ENCODE results near the gene MAPK8. TPM values are rescaled to one million over a fixed set of nuclear protein-coding genes. Genes with fewer than 3 reads are reported as not detected.
"Not testable (repeated sequence)": the region's sequence is repeated elsewhere in the genome, so short reads cannot be mapped to it uniquely, and the experiment has no call there.

Gene MAPK8
- total and polyA plus RNA-seq, 4 experiments from 2014 or later = 13.3 to 49.9 (median 35.0) TPM

- Histone ChIP-seq H3K4me1 (ENCODE audit: insufficient read depth, low read length) (no peaks in the 10 kb centered on the region), H3K9me3 (ENCODE audit: control insufficient read depth in 1 of 2, low read length in 2 of 2) (no peaks in the 10 kb centered on the region), H3K4me3 (ENCODE audit: low read length in 2 of 2) (no peak overlapping the region), H3K36me3 (ENCODE audit: insufficient read depth, low read length) (no peaks in the 10 kb centered on the region), H3K27ac (ENCODE audit: low read depth, low read length) (no peak overlapping the region), H3K27me3 (ENCODE audit: insufficient read depth, low read length) (no peaks in the 10 kb centered on the region)
- Mint-ChIP-seq H3K4me3 (no peak overlapping the region), H3K4me1 (peaks cover 0 to 4% (median 0%) of the 10 kb centered on the region in 4 donors), H3K9me3 (no peaks in the 10 kb centered on the region), H3K27me3 (no peaks in the 10 kb centered on the region), H3K27ac (no peak overlapping the region), H3K36me3 (peaks cover 24 to 30% of the 10 kb centered on the region in 2 donors)
- intact Hi-C loops (cut with micrococcal nuclease) = no loop called here
- ChIA-PET CTCF (ENCODE audit: partially characterized antibody) (no interaction called here), POLR2A (ENCODE audit: partially characterized antibody) (no interaction called here)
- DNase-seq = no peak
These were observed 113.2 kb downstream of the MAPK8 start for GRCh38 chr10:48419714-48420113.

DNA sequence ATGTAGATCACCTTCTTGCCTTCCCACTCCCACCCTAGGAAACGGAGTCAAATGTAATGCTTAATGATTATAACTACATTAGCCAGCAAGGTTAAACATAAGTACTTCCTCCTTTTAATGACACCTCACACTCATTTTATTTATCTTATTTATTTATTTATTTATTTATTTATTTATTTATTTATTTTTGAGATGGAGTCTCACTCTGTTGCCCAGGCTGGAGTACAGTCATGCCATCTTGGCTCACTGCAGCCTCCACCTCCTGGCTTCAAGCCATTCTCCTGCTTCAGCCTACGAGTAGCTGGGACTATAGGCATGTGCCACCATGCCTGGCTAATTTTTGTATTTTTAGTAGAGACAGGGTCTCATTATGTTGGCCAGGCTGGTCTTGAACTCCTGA lies 115.4 kb downstream of the MAPK8 start:
- H3K36me3 ChIP-seq (ENCODE audit: insufficient read depth, low read length); DNase-seq; POLR2A ChIA-PET (ENCODE audit: partially characterized antibody); intact Hi-C loops (cut with micrococcal nuclease); H3K4me3 Mint-ChIP-seq; H3K27me3 Mint-ChIP-seq; H3K9me3 Mint-ChIP-seq; H3K27ac ChIP-seq (ENCODE audit: low read depth, low read length); H3K9me3 ChIP-seq (ENCODE audit: control insufficient read depth in 1 of 2, low read length in 2 of 2); H3K4me1 ChIP-seq (ENCODE audit: insufficient read depth, low read length); H3K27me3 ChIP-seq (ENCODE audit: insufficient read depth, low read length); H3K27ac Mint-ChIP-seq; H3K4me1 Mint-ChIP-seq; H3K4me3 ChIP-seq (ENCODE audit: low read length in 2 of 2): not testable (repeated sequence)
- CTCF ChIA-PET (ENCODE audit: partially characterized antibody) = interaction anchor here (1.0 kb wide), 1 partner anchor 10 kb away, joined by 3 read pairs; no protein-coding TSS in a partner anchor
- peaks cover 24 to 27% of the 10 kb centered on the region in 2 donors for H3K36me3 Mint-ChIP-seq

DNA sequence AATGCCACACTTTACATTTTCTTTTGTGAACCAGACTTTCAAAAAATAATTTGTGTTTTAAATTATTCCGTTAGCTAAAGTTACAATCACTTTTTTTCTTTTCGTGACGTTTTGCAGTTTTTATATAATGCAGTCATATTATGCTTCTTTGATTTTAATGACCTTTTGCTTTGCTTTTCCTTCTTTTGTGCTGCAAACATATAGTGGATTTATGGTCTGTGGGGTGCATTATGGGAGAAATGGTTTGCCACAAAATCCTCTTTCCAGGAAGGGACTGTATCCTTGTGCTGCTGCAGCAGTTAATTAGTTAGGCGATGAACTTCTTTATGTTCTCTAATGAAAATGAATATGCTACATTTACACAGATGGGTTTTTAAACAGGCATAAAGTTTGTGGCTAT lies 117.4 kb downstream of the MAPK8 start:
- Histone ChIP-seq H3K4me1 (ENCODE audit: insufficient read depth, low read length) (no peaks in the 10 kb centered on the region), H3K36me3 (ENCODE audit: insufficient read depth, low read length) (peaks cover 4% of the 10 kb centered on the region), H3K27ac (ENCODE audit: low read depth, low read length) (no peak overlapping the region), H3K4me3 (ENCODE audit: low read length in 2 of 2) (no peak overlapping the region), H3K27me3 (ENCODE audit: insufficient read depth, low read length) (no peaks in the 10 kb centered on the region), H3K9me3 (ENCODE audit: control insufficient read depth in 1 of 2, low read length in 2 of 2) (no peaks in the 10 kb centered on the region)
- Mint-ChIP-seq H3K27me3 (no peaks in the 10 kb centered on the region), H3K4me1 (peaks cover 0 to 4% (median 0%) of the 10 kb centered on the region in 4 donors), H3K36me3 (peaks cover 33 to 39% of the 10 kb centered on the region in 2 donors), H3K4me3 (no peak overlapping the region), H3K27ac (peak overlapping the region in 2 of 7 donors; percentile 48 to 60), H3K9me3 (no peaks in the 10 kb centered on the region)
- intact Hi-C loops (cut with micrococcal nuclease) = no loop called here
- ChIA-PET CTCF (ENCODE audit: partially characterized antibody) (no interaction called here), POLR2A (ENCODE audit: partially characterized antibody) (no interaction called here)
- no peak for DNase-seq

- no peak overlapping the region for H3K27ac ChIP-seq (ENCODE audit: low read depth, low read length)
- no peak overlapping the region for H3K4me3 ChIP-seq (ENCODE audit: low read length in 2 of 2)
- DNase-seq = no peak
- intact Hi-C loops (cut with micrococcal nuclease) = no loop called here
- Mint-ChIP-seq H3K9me3 (no peaks in the 10 kb centered on the region), H3K36me3 (peaks cover 47 to 52% of the 10 kb centered on the region in 2 donors), H3K27ac (no peak overlapping the region), H3K27me3 (no peaks in the 10 kb centered on the region), H3K4me1 (no peaks in the 10 kb centered on the region), H3K4me3 (no peak overlapping the region)
- H3K36me3 ChIP-seq (ENCODE audit: insufficient read depth, low read length) = peaks cover 4% of the 10 kb centered on the region
- no peaks in the 10 kb centered on the region for H3K27me3 ChIP-seq (ENCODE audit: insufficient read depth, low read length)
- CTCF ChIA-PET (ENCODE audit: partially characterized antibody) = no interaction called here
- no peaks in the 10 kb centered on the region for H3K4me1 ChIP-seq (ENCODE audit: insufficient read depth, low read length)
- POLR2A ChIA-PET (ENCODE audit: partially characterized antibody) = no interaction called here
- no peaks in the 10 kb centered on the region for H3K9me3 ChIP-seq (ENCODE audit: control insufficient read depth in 1 of 2, low read length in 2 of 2)
These were observed 122.4 kb downstream of the MAPK8 start for GRCh38 chr10:48428896-48429295.

- H3K9me3 ChIP-seq (ENCODE audit: control insufficient read depth in 1 of 2, low read length in 2 of 2) = no peaks in the 10 kb centered on the region
- H3K4me1 ChIP-seq (ENCODE audit: insufficient read depth, low read length) = no peaks in the 10 kb centered on the region
- intact Hi-C loops (cut with micrococcal nuclease) = no loop called here
- no peaks in the 10 kb centered on the region for H3K27me3 Mint-ChIP-seq
- H3K36me3 Mint-ChIP-seq = peaks cover 49 to 54% of the 10 kb centered on the region in 2 donors
- no peaks in the 10 kb centered on the region for H3K4me1 Mint-ChIP-seq
- H3K9me3 Mint-ChIP-seq = no peaks in the 10 kb centered on the region
- no peak for DNase-seq
- H3K4me3 ChIP-seq (ENCODE audit: low read length in 2 of 2) = no peak overlapping the region
- H3K36me3 ChIP-seq (ENCODE audit: insufficient read depth, low read length) = peaks cover 5% of the 10 kb centered on the region
- H3K4me3 Mint-ChIP-seq = no peak overlapping the region
- ChIA-PET CTCF (ENCODE audit: partially characterized antibody) (no interaction called here), POLR2A (ENCODE audit: partially characterized antibody) (no interaction called here)
- no peaks in the 10 kb centered on the region for H3K27me3 ChIP-seq (ENCODE audit: insufficient read depth, low read length)
- H3K27ac Mint-ChIP-seq = no peak overlapping the region
- H3K27ac ChIP-seq (ENCODE audit: low read depth, low read length) = no peak overlapping the region
These were observed 122.8 kb downstream of the MAPK8 start for GRCh38 chr10:48429309-48429708.

DNA sequence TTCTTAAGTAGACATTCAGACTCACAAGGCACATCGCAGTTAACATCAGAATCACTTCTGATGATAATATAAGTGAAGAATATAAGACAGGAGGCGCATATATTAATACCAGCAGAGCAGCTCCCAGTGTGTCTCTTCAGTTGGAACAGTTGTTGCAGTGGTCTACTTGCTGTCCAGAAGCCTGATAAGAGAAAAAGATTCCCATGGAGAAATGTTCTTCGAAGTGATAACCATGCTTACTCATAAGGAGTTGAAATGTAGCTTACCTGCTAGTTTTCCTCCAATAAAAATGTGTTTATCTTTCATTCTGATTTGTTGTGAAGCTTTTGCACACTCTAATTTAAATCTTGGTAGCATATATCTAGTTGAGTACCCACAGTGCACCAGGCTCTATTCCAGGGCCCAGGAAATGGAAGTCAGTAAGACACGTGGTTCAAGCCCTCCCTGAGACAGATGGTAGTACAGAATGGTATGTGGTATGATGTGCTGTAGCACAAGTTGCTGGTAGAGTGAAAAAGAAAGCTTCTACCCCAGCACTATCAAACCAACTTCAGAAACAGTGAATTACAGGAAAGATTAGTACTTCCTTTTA lies 124.0 kb downstream of the MAPK8 start:
- peak overlapping the region in 1 of 7 donors; percentile 36 for H3K27ac Mint-ChIP-seq

GRCh38 chr10:48431871-48432270 lies 125.4 kb downstream of the MAPK8 start:
- no peaks in the 10 kb centered on the region for H3K9me3 ChIP-seq (ENCODE audit: control insufficient read depth in 1 of 2, low read length in 2 of 2)
- H3K27ac Mint-ChIP-seq = peak overlapping the region in 1 of 7 donors; percentile 42
- CTCF ChIA-PET (ENCODE audit: partially characterized antibody) = no interaction called here
- H3K36me3 Mint-ChIP-seq = peaks cover 46 to 53% of the 10 kb centered on the region in 2 donors
- intact Hi-C loops (cut with micrococcal nuclease) = no loop called here
- no peaks in the 10 kb centered on the region for H3K4me1 Mint-ChIP-seq
- peaks cover 6% of the 10 kb centered on the region for H3K36me3 ChIP-seq (ENCODE audit: insufficient read depth, low read length)
- DNase-seq = no peak
- no peaks in the 10 kb centered on the region for H3K4me1 ChIP-seq (ENCODE audit: insufficient read depth, low read length)
- H3K27me3 ChIP-seq (ENCODE audit: insufficient read depth, low read length) = no peaks in the 10 kb centered on the region
- no peak overlapping the region for H3K27ac ChIP-seq (ENCODE audit: low read depth, low read length)
- no peak overlapping the region for H3K4me3 Mint-ChIP-seq
- no peaks in the 10 kb centered on the region for H3K27me3 Mint-ChIP-seq
- no peaks in the 10 kb centered on the region for H3K9me3 Mint-ChIP-seq
- no peak overlapping the region for H3K4me3 ChIP-seq (ENCODE audit: low read length in 2 of 2)
- POLR2A ChIA-PET (ENCODE audit: partially characterized antibody) = no interaction called here

More for the DNA sequence above, 124.0 kb downstream of the MAPK8 start:
- H3K4me3 ChIP-seq (ENCODE audit: low read length in 2 of 2) = no peak overlapping the region
- Mint-ChIP-seq H3K4me3 (no peak overlapping the region), H3K36me3 (peaks cover 52 to 58% of the 10 kb centered on the region in 2 donors), H3K4me1 (no peaks in the 10 kb centered on the region), H3K9me3 (no peaks in the 10 kb centered on the region), H3K27me3 (no peaks in the 10 kb centered on the region)
- H3K4me1 ChIP-seq (ENCODE audit: insufficient read depth, low read length) = no peaks in the 10 kb centered on the region
- no peaks in the 10 kb centered on the region for H3K9me3 ChIP-seq (ENCODE audit: control insufficient read depth in 1 of 2, low read length in 2 of 2)
- ChIA-PET CTCF (ENCODE audit: partially characterized antibody) (no interaction called here), POLR2A (ENCODE audit: partially characterized antibody) (no interaction called here)
- intact Hi-C loops (cut with micrococcal nuclease) = no loop called here
- H3K27me3 ChIP-seq (ENCODE audit: insufficient read depth, low read length) = no peaks in the 10 kb centered on the region
- peaks cover 10% of the 10 kb centered on the region for H3K36me3 ChIP-seq (ENCODE audit: insufficient read depth, low read length)
- H3K27ac ChIP-seq (ENCODE audit: low read depth, low read length) = no peak overlapping the region
- DNase-seq = no peak

- intact Hi-C loops (cut with micrococcal nuclease) = no loop called here
- no peaks in the 10 kb centered on the region for H3K4me1 Mint-ChIP-seq
These were observed 131.1 kb downstream of the MAPK8 start for GRCh38 chr10:48437546-48437945.

More at GRCh38 chr10:48437546-48437945, 131.1 kb downstream of the MAPK8 start:
- ChIA-PET CTCF (ENCODE audit: partially characterized antibody) (no interaction called here), POLR2A (ENCODE audit: partially characterized antibody) (no interaction called here)
- Histone ChIP-seq H3K9me3 (ENCODE audit: control insufficient read depth in 1 of 2, low read length in 2 of 2) (no peaks in the 10 kb centered on the region), H3K36me3 (ENCODE audit: insufficient read depth, low read length) (peaks cover 5% of the 10 kb centered on the region), H3K27ac (ENCODE audit: low read depth, low read length) (no peak overlapping the region), H3K4me3 (ENCODE audit: low read length in 2 of 2) (no peak overlapping the region), H3K4me1 (ENCODE audit: insufficient read depth, low read length) (no peaks in the 10 kb centered on the region), H3K27me3 (ENCODE audit: insufficient read depth, low read length) (no peaks in the 10 kb centered on the region)
- Mint-ChIP-seq H3K27me3 (no peaks in the 10 kb centered on the region), H3K36me3 (peaks cover 23 to 27% of the 10 kb centered on the region in 2 donors), H3K9me3 (no peaks in the 10 kb centered on the region), H3K27ac (peak overlapping the region in 2 of 7 donors; percentile 17 to 34), H3K4me3 (no peak overlapping the region)
- no peak for DNase-seq

Data from CD4-positive, alpha-beta memory T cell (primary cell).